Fibroblast of lung (primary cell): ENCODE results near the gene ODAD4.

Experiments used
- EZH2 ChIP-seq: IDR thresholded peaks from 2 replicates; pipeline ENCODE4 v1.5.1; 2012; ENCODE audit warnings: low read length, control low read depth, mild to moderate bottlenecking; ENCODE audit errors: missing control alignments
- TF ChIP-seq, protein P1 (sequence below), 2 donors: IDR thresholded peaks in 1 of 2; conservative IDR thresholded peaks in 1 of 2; 1 replicate in 1 of 2; 2 replicates in 1 of 2; pipeline ENCODE4 v1.5.1; 2011 to 2012; ENCODE audit warnings: low read length in 2 of 2, control low read depth in 1 of 2, inconsistent platforms in 1 of 2, low read depth in 1 of 2, mild to moderate bottlenecking in 1 of 2

DNA sequence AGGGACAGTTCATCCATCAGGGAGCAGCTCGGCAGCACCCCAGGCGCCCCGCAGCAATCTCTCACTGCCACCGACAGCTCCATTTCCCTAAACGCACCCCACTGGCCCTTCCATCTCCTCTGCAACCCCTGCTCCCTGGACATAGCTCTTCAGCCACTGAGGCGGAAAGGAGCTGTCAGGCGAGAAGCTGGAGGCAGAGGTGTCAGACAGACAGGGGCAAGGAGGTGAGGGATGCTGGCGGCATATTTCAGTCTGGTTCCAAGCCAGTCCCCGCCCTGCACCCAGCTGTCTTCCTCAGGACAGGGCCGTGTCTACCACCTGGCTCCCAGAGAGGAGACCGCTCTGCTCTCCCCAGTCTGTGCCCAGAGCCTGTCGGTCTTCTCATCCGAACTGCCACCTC lies 21.3 kb upstream of the ODAD4 start:
- no peak for TF ChIP-seq EZH2
- TF ChIP-seq, protein P1, sequence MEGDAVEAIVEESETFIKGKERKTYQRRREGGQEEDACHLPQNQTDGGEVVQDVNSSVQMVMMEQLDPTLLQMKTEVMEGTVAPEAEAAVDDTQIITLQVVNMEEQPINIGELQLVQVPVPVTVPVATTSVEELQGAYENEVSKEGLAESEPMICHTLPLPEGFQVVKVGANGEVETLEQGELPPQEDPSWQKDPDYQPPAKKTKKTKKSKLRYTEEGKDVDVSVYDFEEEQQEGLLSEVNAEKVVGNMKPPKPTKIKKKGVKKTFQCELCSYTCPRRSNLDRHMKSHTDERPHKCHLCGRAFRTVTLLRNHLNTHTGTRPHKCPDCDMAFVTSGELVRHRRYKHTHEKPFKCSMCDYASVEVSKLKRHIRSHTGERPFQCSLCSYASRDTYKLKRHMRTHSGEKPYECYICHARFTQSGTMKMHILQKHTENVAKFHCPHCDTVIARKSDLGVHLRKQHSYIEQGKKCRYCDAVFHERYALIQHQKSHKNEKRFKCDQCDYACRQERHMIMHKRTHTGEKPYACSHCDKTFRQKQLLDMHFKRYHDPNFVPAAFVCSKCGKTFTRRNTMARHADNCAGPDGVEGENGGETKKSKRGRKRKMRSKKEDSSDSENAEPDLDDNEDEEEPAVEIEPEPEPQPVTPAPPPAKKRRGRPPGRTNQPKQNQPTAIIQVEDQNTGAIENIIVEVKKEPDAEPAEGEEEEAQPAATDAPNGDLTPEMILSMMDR (conservative IDR thresholded peaks at IDR 0.05 in 1 of 2, IDR thresholded peaks at IDR 0.05 in 1 of 2; ENCODE audit: low read depth in 1 of 2, low read length in 2 of 2) = no peak
